DOHH2 (cell line): ENCODE measurements around the gene HSPG2.

Source experiments
- CTCF ChIP-seq: fragments of 200-600 bp; sonication (generic); IDR thresholded peaks from one replicate; pipeline ENCODE4 v1.5.1; 2014; ENCODE audit warnings: antibody characterized with exemption, mild to moderate bottlenecking, low read depth, low read length; ENCODE audit not compliant: poor library complexity, severe bottlenecking
- EZH2phosphoT487 ChIP-seq: fragments of 200-600 bp; sonication (generic); IDR thresholded peaks from 2 replicates; pipeline ENCODE4 v1.6.1; 2017; ENCODE audit warnings: borderline replicate concordance, mild to moderate bottlenecking, antibody characterized with exemption, low read length, moderate library complexity, mixed read lengths

GRCh38 chr1:21815724-21816321 lies 121.3 kb downstream of the HSPG2 start:
- TF ChIP-seq CTCF = no peak
- no peak for TF ChIP-seq EZH2phosphoT487
